ENCODE data around the gene STPG3.
"Not testable (repeated sequence)": the region's sequence is repeated elsewhere in the genome, so short reads cannot be mapped to it uniquely, and the experiment has no call there.

Gene STPG3

GRCh38 chr9:137232510-137232909, 18.6 kb upstream of the STPG3 start:
- DNase-seq (ENCODE audit: extremely low read depth in 1 of 2, low read depth in 1 of 2): no peak

GRCh38 chr9:137233143-137233980, 17.7 kb upstream of the STPG3 start:
- DNase-seq (ENCODE audit: extremely low read depth in 1 of 2, low read depth in 1 of 2): no peak

GRCh38 chr9:137234055-137234697, 16.9 kb upstream of the STPG3 start:
- no peak for DNase-seq (ENCODE audit: extremely low read depth in 1 of 2, low read depth in 1 of 2)

GRCh38 chr9:137234758-137235423, 16.2 kb upstream of the STPG3 start:
- no peak for DNase-seq (ENCODE audit: extremely low read depth in 1 of 2, low read depth in 1 of 2)

GRCh38 chr9:137235424-137236237, 15.5 kb upstream of the STPG3 start:
- no peak for DNase-seq (ENCODE audit: extremely low read depth in 1 of 2, low read depth in 1 of 2)

- DNase-seq (ENCODE audit: extremely low read depth in 1 of 2, low read depth in 1 of 2): peak; percentile 83 to 89
Measured at GRCh38 chr9:137236238-137236935, 14.7 kb upstream of the STPG3 start.

- DNase-seq (ENCODE audit: extremely low read depth in 1 of 2, low read depth in 1 of 2): no peak
Measured at GRCh38 chr9:137236936-137237421, 14.1 kb upstream of the STPG3 start.

- no peak for DNase-seq (ENCODE audit: extremely low read depth in 1 of 2, low read depth in 1 of 2)
Measured at GRCh38 chr9:137237759-137238726, 13.0 kb upstream of the STPG3 start.

- not testable (repeated sequence) for DNase-seq (ENCODE audit: extremely low read depth in 1 of 2, low read depth in 1 of 2)
Measured at GRCh38 chr9:137239541-137240200, 11.4 kb upstream of the STPG3 start.

GRCh38 chr9:137240318-137240840, 10.7 kb upstream of the STPG3 start:
- DNase-seq (ENCODE audit: extremely low read depth in 1 of 2, low read depth in 1 of 2): peak; percentile 46 to 59

GRCh38 chr9:137240841-137241489, 10.1 kb upstream of the STPG3 start, which contains the start of gene TUBB4B:
TSS of gene TUBB4B (plus strand) at chr9:137241287. CDS start at chr9:137241361, 74 bp downstream.
- DNase-seq (ENCODE audit: extremely low read depth in 1 of 2, low read depth in 1 of 2): peak; percentile 96 to 98

GRCh38 chr9:137241490-137242268, 9.4 kb upstream of the STPG3 start:
- peak; percentile 37 to 49 for DNase-seq (ENCODE audit: extremely low read depth in 1 of 2, low read depth in 1 of 2)

- no peak for DNase-seq (ENCODE audit: extremely low read depth in 1 of 2, low read depth in 1 of 2)
Measured at GRCh38 chr9:137242269-137243203, 8.6 kb upstream of the STPG3 start.

GRCh38 chr9:137243266-137243625, 7.8 kb upstream of the STPG3 start:
- not testable (repeated sequence) for DNase-seq (ENCODE audit: extremely low read depth in 1 of 2, low read depth in 1 of 2)

- no peak for DNase-seq (ENCODE audit: extremely low read depth in 1 of 2, low read depth in 1 of 2)
Measured at GRCh38 chr9:137243626-137244485, 7.2 kb upstream of the STPG3 start.

Measured in stimulated activated CD8-positive, alpha-beta memory T cell treated with anti-CD3 and anti-CD28 coated beads, Interleukin-7, amount 100 ng/mL, for 48 hours (primary cell).